Parathyroid adenoma (tissue), 2 donors: ENCODE results near the gene TTLL12.

ENCODE experiments used
- H2AFZ ChIP-seq: fragments of 300-600 bp; sonication (generic); one replicate; pipeline ENCODE4 v1.7.0; 2017; ENCODE audit warnings: antibody characterized with exemption, mild to moderate bottlenecking
- H3K27ac ChIP-seq: fragments of 300-600 bp; sonication (generic); one replicate; pipeline ENCODE4 v1.7.0; 2017
- H3K27me3 ChIP-seq: fragments of 300-600 bp; sonication (generic); one replicate; pipeline ENCODE4 v1.7.0; 2017; ENCODE audit warnings: low read length; ENCODE audit not compliant: control insufficient read depth, insufficient read depth
- H3K36me3 ChIP-seq: fragments of 300-600 bp; sonication (generic); one replicate; pipeline ENCODE4 v1.7.0; 2017; ENCODE audit warnings: low read length; ENCODE audit not compliant: control insufficient read depth, insufficient read depth
- H3K4me1 ChIP-seq: fragments of 300-600 bp; sonication (generic); one replicate; pipeline ENCODE4 v1.7.0; 2017; ENCODE audit warnings: control low read depth
- H3K4me2 ChIP-seq: fragments of 300-600 bp; sonication (generic); one replicate; pipeline ENCODE4 v1.7.0; 2017; ENCODE audit warnings: low read length
- H3K4me3 ChIP-seq: fragments of 300-600 bp; sonication (generic); one replicate; pipeline ENCODE4 v1.7.0; 2017; ENCODE audit warnings: low read depth, low read length
- H3K79me2 ChIP-seq: fragments of 300-600 bp; sonication (generic); one replicate; pipeline ENCODE4 v1.7.0; 2017; ENCODE audit warnings: control low read depth
- H3K9ac ChIP-seq: fragments of 300-600 bp; sonication (generic); one replicate; pipeline ENCODE4 v1.7.0; 2017; ENCODE audit warnings: mild to moderate bottlenecking
- H3K9me3 ChIP-seq: fragments of 300-600 bp; sonication (generic); one replicate; pipeline ENCODE4 v1.7.0; 2017; ENCODE audit warnings: low read length; ENCODE audit not compliant: control insufficient read depth
- TF ChIP-seq, protein P1 (sequence below): fragments of 300-600 bp; sonication (generic); IDR thresholded peaks from one replicate; pipeline ENCODE4 v1.7.0; 2017; ENCODE audit warnings: antibody characterized with exemption, mild to moderate bottlenecking
- donor health status: primary hyperparathyroidism.

TTLL12 gene

DNA sequence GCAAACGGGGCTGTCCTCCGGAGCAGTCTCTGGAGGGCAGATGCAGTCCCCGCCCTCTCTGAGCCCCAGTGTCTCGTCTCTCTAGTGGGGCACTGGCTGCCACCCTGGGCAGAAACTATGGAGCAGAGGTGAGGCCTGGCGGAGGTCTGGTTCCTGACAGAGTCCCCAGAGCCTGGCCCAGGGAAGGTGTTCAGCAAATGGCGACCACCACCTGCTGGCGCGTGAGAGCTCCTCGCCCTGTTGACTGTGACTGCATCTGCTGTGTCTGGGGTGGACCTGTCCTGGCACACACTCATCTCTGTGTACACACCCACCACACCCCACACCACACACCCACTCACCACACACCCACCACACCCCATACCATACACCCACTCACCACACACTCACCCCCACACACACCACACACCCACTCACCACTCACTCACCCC, 18.3 kb upstream of the TTLL12 start:
- no peak overlapping the region for H2AFZ ChIP-seq
- H3K27me3 ChIP-seq: no peaks in the 10 kb centered on the region
- H3K27ac ChIP-seq: no peak overlapping the region
- TF ChIP-seq, protein P1, sequence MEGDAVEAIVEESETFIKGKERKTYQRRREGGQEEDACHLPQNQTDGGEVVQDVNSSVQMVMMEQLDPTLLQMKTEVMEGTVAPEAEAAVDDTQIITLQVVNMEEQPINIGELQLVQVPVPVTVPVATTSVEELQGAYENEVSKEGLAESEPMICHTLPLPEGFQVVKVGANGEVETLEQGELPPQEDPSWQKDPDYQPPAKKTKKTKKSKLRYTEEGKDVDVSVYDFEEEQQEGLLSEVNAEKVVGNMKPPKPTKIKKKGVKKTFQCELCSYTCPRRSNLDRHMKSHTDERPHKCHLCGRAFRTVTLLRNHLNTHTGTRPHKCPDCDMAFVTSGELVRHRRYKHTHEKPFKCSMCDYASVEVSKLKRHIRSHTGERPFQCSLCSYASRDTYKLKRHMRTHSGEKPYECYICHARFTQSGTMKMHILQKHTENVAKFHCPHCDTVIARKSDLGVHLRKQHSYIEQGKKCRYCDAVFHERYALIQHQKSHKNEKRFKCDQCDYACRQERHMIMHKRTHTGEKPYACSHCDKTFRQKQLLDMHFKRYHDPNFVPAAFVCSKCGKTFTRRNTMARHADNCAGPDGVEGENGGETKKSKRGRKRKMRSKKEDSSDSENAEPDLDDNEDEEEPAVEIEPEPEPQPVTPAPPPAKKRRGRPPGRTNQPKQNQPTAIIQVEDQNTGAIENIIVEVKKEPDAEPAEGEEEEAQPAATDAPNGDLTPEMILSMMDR: no peak
- no peak overlapping the region for H3K4me2 ChIP-seq
- no peaks in the 10 kb centered on the region for H3K9me3 ChIP-seq
- no peaks in the 10 kb centered on the region for H3K4me1 ChIP-seq
- H3K79me2 ChIP-seq: no peaks in the 10 kb centered on the region
- H3K4me3 ChIP-seq: no peak overlapping the region
- no peaks in the 10 kb centered on the region for H3K36me3 ChIP-seq
- no peak overlapping the region for H3K9ac ChIP-seq

DNA sequence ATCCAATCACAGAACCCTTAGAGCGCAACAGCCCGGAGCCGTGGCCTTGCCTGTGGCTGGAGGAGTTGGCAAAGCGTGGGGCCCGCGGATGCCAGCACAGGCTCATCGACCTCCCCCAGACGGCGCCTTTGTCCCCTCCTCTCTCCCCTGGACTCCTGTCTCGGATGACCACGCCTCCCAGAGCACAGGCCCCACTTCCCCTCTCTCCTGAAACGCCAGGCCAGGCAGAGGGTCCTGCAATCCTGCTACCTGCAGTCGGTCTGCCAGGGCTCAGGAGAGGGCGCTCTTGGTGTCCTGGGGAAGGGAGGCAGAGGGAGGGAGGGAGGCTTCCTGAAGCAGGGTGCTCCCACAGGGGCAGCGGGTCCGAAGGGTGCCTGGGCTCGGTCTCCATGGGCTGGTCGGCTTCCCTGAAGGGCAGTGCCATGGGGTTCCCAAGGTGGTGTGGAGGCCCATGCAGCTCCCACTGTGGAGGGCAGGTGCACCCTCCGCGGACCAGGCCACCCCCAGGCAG, 16.6 kb upstream of the TTLL12 start:
- no peak overlapping the region for H3K27ac ChIP-seq
- no peaks in the 10 kb centered on the region for H3K9me3 ChIP-seq
- TF ChIP-seq, protein P1: no peak
- H3K79me2 ChIP-seq: no peaks in the 10 kb centered on the region
- no peak overlapping the region for H3K4me2 ChIP-seq
- H3K4me1 ChIP-seq: no peaks in the 10 kb centered on the region
- no peak overlapping the region for H3K9ac ChIP-seq
- H3K4me3 ChIP-seq: no peak overlapping the region
- no peak overlapping the region for H2AFZ ChIP-seq
- no peaks in the 10 kb centered on the region for H3K27me3 ChIP-seq
- no peaks in the 10 kb centered on the region for H3K36me3 ChIP-seq

DNA sequence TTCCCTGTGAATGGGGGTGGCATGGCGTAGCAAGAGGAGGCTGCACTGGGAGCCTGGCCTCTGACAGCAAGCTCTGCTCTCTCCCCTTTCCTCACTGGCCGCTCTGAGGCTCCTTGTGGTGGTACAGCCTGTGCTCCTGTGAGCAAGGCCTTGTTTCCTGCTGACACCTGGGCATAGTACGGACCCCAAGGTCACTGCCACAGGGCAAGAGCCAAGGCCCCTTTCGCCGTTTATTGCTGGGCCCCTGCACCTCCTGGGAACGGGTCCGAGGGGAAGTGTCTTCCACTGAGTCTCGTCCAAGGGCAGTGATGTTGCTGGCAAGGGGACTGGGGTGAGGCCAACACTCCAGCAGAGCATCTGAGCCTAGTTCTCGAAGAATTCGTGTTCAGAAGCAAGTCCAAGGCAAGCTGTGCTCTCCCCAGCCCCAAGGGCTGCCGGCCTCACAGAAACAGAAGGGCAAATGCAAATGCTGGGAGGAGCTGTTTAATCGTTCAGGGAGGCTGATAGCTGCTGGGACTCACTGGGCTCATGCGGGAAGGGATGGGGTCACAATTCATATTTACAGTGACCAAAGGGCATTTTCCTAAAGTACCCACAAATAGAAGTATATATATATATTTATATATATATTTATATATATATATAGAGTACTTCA, 15.9 kb upstream of the TTLL12 start:
- H3K79me2 ChIP-seq: no peaks in the 10 kb centered on the region
- TF ChIP-seq, protein P1: no peak
- H3K27me3 ChIP-seq: no peaks in the 10 kb centered on the region
- no peak overlapping the region for H3K9ac ChIP-seq
- H3K4me3 ChIP-seq: no peak overlapping the region
- no peak overlapping the region for H3K4me2 ChIP-seq
- no peak overlapping the region for H3K27ac ChIP-seq
- H3K4me1 ChIP-seq: no peaks in the 10 kb centered on the region
- no peaks in the 10 kb centered on the region for H3K9me3 ChIP-seq
- no peaks in the 10 kb centered on the region for H3K36me3 ChIP-seq
- H2AFZ ChIP-seq: no peak overlapping the region

DNA sequence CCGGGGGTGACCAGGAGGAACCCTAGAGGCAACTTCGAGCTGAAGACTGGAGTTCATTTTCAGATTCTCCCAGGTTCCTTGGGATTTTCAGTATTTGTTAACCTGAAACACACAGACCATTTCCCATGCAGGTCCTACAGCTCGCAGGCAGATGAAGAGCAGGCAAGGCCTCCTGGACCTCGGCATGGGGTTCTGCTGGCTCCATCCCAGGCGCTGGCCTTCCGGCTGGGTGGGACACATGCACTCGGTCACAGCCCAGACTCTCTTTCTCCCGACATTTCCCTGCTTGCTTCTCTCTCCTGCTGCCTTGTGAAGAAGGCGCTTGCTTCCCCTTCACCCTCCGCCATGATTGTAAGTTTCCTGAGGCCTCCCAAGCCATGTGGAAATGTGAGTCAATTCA, 15.4 kb upstream of the TTLL12 start:
- no peaks in the 10 kb centered on the region for H3K79me2 ChIP-seq
- no peak overlapping the region for H3K9ac ChIP-seq
- H3K36me3 ChIP-seq: no peaks in the 10 kb centered on the region
- no peak overlapping the region for H2AFZ ChIP-seq
- no peak overlapping the region for H3K4me3 ChIP-seq
- H3K4me1 ChIP-seq: no peaks in the 10 kb centered on the region
- H3K4me2 ChIP-seq: no peak overlapping the region
- TF ChIP-seq, protein P1: no peak
- no peaks in the 10 kb centered on the region for H3K27me3 ChIP-seq
- no peaks in the 10 kb centered on the region for H3K9me3 ChIP-seq
- no peak overlapping the region for H3K27ac ChIP-seq
